C4-2B (cell line): ENCODE data around the gene ITGB2.

Source experiments
- ZFX ChIP-seq: fragments of 450-650 bp; IDR thresholded peaks from 2 replicates; pipeline ENCODE4 v1.6.1; 2017
- TF ChIP-seq, protein P1 (sequence below): fragments of 450-650 bp; conservative IDR thresholded peaks from 2 replicates; pipeline ENCODE4 v1.5.1; 2017; ENCODE audit warnings: mild to moderate bottlenecking

- TF ChIP-seq, protein P1, sequence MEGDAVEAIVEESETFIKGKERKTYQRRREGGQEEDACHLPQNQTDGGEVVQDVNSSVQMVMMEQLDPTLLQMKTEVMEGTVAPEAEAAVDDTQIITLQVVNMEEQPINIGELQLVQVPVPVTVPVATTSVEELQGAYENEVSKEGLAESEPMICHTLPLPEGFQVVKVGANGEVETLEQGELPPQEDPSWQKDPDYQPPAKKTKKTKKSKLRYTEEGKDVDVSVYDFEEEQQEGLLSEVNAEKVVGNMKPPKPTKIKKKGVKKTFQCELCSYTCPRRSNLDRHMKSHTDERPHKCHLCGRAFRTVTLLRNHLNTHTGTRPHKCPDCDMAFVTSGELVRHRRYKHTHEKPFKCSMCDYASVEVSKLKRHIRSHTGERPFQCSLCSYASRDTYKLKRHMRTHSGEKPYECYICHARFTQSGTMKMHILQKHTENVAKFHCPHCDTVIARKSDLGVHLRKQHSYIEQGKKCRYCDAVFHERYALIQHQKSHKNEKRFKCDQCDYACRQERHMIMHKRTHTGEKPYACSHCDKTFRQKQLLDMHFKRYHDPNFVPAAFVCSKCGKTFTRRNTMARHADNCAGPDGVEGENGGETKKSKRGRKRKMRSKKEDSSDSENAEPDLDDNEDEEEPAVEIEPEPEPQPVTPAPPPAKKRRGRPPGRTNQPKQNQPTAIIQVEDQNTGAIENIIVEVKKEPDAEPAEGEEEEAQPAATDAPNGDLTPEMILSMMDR: no peak
- no peak for TF ChIP-seq ZFX
These were observed 29.1 kb downstream of the ITGB2 start for GRCh38 chr21:44891631-44892031.
